GM19351 (cell line): ENCODE measurements around the gene TBL1XR1.

Experiments used
- ATAC-seq: cut with Tn5 transposase; IDR thresholded peaks from one replicate; pipeline ENCODE4 v1.9.1; 2021; ENCODE audit warnings: mild to moderate bottlenecking, moderate library complexity; ENCODE audit not compliant: unreplicated experiment

The TBL1XR1 gene

GRCh38 chr3:177069514-177070329, 127.6 kb downstream of the TBL1XR1 start:
- ATAC-seq, result no peak

DNA sequence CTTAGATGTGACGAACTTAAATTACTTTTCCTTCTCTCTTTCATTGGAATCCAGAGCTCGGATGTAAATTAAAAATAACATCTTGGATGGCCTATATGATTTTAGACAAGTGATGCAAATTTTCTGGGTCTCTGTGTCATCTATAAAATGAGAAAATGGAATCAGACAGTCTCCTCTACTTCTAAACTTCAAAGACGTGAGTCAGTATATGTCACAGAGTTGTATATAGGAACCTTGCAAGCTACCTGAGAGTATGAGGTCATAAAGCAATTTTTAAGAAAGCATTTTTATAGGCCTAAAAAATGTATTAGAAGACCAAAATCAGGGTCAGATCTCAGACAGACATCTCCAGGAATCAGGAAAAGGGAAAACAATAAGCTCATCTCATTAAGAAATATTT, 128.3 kb downstream of the TBL1XR1 start:
- no peak for ATAC-seq

GRCh38 chr3:177066068-177066467, 131.2 kb downstream of the TBL1XR1 start:
- ATAC-seq, result no peak

- ATAC-seq, result no peak
Measured at GRCh38 chr3:177065285-177066033, 131.8 kb downstream of the TBL1XR1 start.

DNA sequence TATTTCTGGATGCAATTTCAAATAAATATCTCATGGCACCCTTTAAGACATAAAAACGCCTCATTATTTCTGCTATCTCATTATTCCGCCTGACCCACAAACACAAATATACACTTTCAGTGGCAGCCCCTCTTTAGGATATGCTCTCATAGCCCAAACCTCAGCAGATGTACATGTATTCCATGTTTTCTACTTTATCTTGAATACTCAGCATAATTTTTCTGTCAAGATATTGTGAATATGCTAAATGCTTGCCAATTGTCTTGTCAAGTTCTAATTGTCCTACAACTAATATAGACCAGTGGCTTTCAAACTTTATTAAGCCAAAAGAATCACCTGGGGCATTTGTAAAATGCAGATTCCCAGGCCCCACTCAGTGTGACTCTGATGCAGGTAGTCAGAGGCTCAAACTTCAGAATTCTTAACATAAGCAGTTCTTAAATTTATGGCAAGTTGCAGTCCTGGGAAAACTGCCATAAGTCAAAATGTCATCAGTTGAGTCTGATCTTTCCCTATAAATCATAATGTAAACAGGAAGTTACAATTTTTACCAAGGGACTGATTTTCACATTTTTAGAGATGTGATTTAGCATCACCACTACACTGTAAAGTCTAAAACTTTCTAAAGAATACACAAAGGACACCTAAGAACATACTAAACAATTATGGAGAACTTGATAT, 135.1 kb downstream of the TBL1XR1 start:
- no peak for ATAC-seq

- no peak for ATAC-seq
Measured at GRCh38 chr3:177061369-177061768, 135.9 kb downstream of the TBL1XR1 start.

DNA sequence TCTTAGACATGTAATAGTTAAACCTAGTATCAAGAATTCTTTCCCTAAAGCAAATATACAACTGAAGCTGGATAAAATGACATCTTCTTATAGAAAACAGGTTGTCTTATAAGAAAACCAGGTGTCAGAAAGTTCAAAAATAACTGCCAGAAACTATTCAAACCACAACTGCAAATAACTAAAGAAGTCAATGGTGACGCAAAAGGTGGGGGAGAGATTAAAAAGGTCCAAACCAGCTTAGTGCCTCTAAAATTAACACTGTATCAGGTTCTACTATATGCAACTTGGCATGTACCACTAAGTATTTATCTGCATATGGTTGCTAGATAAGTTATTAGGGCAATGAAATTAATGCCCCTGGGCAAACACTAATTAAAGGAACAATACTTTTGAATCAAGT, 136.8 kb downstream of the TBL1XR1 start:
- no peak for ATAC-seq

DNA sequence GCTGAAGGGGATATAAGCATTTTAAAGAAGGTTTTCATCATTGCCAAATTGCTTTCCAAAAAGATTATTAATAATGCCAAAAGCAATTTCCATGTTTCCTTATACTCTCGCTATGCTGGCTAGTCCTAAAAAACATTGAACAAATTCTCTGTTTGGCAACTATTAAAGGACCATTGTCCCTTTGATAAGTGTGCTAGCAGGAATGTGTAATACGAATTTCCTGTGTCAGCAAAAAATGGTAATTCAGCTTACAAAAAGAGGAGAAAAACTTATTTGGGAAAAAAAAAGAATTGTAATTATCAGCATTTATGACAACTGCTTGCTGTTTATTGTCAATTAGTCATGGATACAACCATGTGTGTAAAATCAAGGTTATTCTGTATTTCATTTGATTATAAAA, 138.6 kb downstream of the TBL1XR1 start:
- no peak for ATAC-seq

GRCh38 chr3:177057768-177058167, 139.5 kb downstream of the TBL1XR1 start:
- ATAC-seq, result peak; percentile 93

DNA sequence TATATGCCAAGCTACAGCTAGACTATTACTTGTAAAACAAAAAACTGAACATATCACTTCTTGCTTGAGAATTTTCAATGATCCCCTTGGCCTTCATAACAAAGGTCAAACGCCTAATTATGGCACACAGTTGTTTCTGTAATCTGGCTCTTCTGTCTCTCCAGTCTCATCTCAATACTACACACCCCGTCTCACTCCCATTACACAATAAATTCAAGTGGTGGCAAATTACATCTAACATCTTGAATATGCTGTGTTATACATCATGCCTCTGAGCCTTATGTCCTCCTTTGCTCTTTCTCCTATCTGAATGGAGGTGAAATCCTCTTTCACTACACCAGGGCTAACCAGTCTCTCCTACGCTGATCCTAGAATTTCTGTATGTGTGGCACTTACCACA, 140.4 kb downstream of the TBL1XR1 start:
- no peak for ATAC-seq

GRCh38 chr3:177055605-177056571, 141.4 kb downstream of the TBL1XR1 start:
- ATAC-seq, result no peak

DNA sequence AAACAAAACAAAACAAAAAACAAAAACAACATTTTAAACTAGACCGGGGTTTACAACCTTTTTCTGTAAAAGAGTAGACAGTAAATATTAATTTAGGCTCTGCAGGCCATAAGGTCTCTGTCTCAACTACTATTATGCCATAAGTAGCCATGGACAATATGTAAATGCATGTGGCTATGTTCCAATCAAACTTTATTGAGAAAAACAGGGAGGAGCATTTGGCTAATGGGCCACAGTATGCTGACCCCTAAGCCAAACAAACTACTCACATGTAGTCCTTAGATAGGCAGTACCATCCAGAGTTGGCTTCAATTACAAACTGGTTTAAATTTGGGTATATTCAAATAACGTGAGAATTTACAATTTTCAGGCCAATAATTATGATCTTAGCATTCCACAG, 144.2 kb downstream of the TBL1XR1 start:
- no peak for ATAC-seq

GRCh38 chr3:177051411-177051810, 145.9 kb downstream of the TBL1XR1 start:
- no peak for ATAC-seq

GRCh38 chr3:177050501-177051237, 146.6 kb downstream of the TBL1XR1 start:
- peak; percentile 66 for ATAC-seq

GRCh38 chr3:177045767-177046166, 151.5 kb downstream of the TBL1XR1 start:
- no peak for ATAC-seq

DNA sequence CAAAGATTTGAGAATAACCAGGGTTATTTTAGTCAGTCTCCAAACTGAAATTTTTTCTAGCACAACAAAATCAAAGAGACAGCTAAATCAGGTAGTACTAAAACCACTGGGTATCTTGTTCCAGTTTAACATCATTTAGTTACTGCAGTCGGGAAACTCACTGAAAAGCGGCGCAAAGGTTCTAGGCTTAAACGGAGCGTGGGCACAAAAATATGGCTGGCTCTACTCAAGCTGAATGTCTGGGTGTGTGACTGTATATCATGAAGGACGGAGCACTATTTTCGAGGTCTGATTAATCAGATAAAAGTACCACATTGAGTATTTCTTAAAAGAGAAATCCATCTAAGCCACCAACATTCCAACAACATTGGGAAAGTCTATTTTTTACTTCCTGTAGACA, 152.1 kb downstream of the TBL1XR1 start:
- ATAC-seq, result no peak

DNA sequence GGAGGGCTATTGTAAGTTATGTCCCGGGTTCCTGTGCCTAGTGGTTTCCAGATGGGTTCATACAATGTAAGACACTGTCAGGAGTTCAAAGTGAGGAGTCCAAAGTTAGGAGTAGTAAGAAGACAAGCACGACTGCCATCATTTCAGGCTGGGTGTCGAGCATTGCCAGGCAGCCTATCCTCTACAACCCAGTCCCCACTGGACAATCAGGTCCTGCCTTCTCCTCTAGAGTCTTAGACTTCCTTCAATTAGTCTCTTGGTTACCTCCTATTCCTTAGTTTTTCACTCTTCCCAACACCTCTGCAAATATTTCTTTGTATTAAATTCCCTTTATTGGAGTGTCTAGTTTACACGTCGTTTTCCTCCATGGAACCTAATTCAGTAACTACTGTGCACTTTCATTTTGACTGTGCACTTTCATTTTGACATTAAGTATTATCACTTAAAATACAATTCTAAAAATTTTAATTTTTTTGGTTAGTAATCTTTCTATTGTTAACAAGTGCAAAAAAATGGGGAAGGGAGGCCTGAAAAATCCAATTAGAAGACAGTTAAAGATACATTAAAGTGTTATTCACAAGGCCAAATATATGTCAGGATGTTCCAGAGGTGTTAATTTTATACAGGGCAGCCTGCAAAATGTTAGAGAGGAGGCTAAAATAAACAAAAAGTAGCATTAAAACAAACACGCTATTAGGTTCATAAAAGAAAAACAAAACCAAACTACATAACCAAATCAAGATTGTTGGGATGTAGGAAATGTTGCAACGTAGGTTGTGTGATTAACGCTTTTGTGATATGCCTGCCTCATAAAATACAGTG, 155.3 kb downstream of the TBL1XR1 start:
- ATAC-seq, result peak; percentile 64

DNA sequence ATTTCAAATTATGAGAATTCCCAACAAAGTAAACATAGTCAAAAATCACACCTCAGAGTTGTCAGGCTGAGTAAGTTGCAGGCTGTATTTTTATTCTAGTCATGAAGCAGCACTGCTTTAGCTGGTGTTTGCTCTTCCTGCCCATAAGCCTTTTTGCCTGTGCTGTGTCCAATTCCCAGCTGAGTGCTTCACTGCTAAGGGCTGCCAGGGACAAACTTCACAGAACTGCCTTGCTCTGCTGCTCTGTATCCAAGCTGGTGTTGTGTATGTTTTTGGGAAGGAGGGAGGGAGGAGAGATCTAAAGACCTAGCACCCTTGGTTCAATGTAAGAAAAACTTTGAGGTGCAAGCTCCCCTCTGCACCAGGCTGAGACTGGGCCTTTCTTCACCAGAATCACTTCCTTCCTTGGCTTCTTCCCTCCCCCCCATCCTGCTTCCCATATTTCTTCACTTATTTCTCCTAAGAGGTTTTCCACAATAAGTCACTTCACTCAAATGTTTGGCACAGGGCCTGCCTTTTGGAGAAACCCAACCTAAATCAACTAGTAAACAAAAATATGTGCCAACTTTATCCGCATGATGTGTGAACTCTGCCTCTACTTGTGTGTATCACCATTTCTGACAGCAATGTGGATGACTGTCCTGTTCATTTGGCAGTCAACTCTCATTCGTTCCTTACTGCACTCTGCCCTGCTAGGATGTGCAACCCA, 156.1 kb downstream of the TBL1XR1 start:
- ATAC-seq, result no peak
